ENCODE results near the gene ACTR3. TPM values are rescaled to one million over a fixed set of nuclear protein-coding genes. Genes with fewer than 3 reads are reported as not detected.

The ACTR3 gene
- total and polyA plus RNA-seq, 2 donors (not counting 1 experiment from before 2014, with no cell fraction given), result 64.3 to 249 TPM

DNA sequence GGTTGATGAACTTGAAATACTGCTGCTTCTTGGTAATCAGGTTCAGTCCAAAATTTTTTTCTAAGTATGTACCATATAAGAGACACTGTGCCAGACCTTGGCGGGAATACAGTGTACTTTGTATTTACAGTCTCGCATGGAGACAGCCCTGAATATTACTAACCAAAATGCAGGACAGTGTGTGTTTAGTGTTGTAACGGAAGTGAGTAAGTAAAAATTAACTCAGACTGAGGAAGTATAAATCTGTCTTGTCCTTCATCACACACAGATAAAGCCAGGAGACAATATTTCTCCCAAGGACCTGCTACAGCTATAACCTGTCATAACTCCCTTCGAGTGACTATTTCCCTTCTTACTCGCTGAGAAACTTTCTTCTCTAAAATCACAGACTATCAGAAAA lies 76.9 kb downstream of the ACTR3 start:
- H3K4me1 ChIP-seq (ENCODE audit: control insufficient read depth in 2 of 2, insufficient read depth in 2 of 2, low read length in 2 of 2), result peaks cover 5 to 16% of the 10 kb centered on the region in 2 donors
- CTCF ChIA-PET, result interaction anchor here (0.9 to 1.7 kb wide), 4 partner anchors 9 to 12 kb away, joined by 3 to 6 read pairs (median 4); no protein-coding TSS in a partner anchor
- H3K9ac ChIP-seq (ENCODE audit: low read length), result peak overlapping the region; percentile 3
- no peaks in the 10 kb centered on the region for H3K27me3 Mint-ChIP-seq
- TF ChIP-seq, protein P1, sequence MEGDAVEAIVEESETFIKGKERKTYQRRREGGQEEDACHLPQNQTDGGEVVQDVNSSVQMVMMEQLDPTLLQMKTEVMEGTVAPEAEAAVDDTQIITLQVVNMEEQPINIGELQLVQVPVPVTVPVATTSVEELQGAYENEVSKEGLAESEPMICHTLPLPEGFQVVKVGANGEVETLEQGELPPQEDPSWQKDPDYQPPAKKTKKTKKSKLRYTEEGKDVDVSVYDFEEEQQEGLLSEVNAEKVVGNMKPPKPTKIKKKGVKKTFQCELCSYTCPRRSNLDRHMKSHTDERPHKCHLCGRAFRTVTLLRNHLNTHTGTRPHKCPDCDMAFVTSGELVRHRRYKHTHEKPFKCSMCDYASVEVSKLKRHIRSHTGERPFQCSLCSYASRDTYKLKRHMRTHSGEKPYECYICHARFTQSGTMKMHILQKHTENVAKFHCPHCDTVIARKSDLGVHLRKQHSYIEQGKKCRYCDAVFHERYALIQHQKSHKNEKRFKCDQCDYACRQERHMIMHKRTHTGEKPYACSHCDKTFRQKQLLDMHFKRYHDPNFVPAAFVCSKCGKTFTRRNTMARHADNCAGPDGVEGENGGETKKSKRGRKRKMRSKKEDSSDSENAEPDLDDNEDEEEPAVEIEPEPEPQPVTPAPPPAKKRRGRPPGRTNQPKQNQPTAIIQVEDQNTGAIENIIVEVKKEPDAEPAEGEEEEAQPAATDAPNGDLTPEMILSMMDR (IDR thresholded peaks at IDR 0.05), result no peak
- TF ChIP-seq EZH2 (IDR thresholded peaks at IDR 0.05; ENCODE audit: borderline replicate concordance, insufficient read depth, low read depth, low read length, poor library complexity, severe bottlenecking), result no peak
- no peaks in the 10 kb centered on the region for H3K79me2 ChIP-seq (ENCODE audit: control insufficient read depth, insufficient read depth, low read length)
- H3K9me3 ChIP-seq (ENCODE audit: control extremely low read depth in 1 of 3, control insufficient read depth in 2 of 3, insufficient read depth in 1 of 3, low read length in 2 of 3), result no peaks in the 10 kb centered on the region
- peak overlapping the region; percentile 78 for H3K27ac Mint-ChIP-seq
- no peak for DNase-seq
- peak overlapping the region in 1 of 2 donors; percentile 78 for H3K27ac ChIP-seq (ENCODE audit: low read length in 2 of 2)
- intact Hi-C loops (cut with micrococcal nuclease), result no loop called here
- no peak for ATAC-seq (ENCODE audit: low read depth)
- peaks cover 0 to under 1% of the 10 kb centered on the region in 2 experiments for H3K36me3 ChIP-seq (replicated peaks in 1 of 2; ENCODE audit: control extremely low read depth in 1 of 2, control insufficient read depth in 1 of 2, extremely low read depth in 1 of 2, insufficient read depth in 2 of 2, low read length in 1 of 2)
- H3K27me3 ChIP-seq (replicated peaks in 1 of 4; ENCODE audit: control extremely low read depth in 1 of 4, control insufficient read depth in 3 of 4, insufficient read depth in 4 of 4, low read length in 3 of 4), result no peaks in the 10 kb centered on the region
- whole genome bisulfite sequencing (ENCODE audit: insufficient coverage), result 11% methylated on average over 2 of the region's 5 CpGs
- H3K4me3 ChIP-seq (ENCODE audit: control extremely low read depth in 1 of 5, extremely low read depth in 1 of 5, insufficient read depth in 1 of 5, low read depth in 2 of 5, low read length in 4 of 5), result no peak overlapping the region
- no peak overlapping the region for H2AFZ ChIP-seq (ENCODE audit: insufficient read depth, low read depth, low read length, poor library complexity, severe bottlenecking)
- peaks cover 35% of the 10 kb centered on the region for H3K4me1 Mint-ChIP-seq
- H3K4me2 ChIP-seq (replicated peaks; ENCODE audit: low read depth, low read length, poor library complexity, severe bottlenecking), result no peak overlapping the region
- no peaks in the 10 kb centered on the region for H3K9me3 Mint-ChIP-seq (ENCODE audit: insufficient read depth)
- H3K4me3 Mint-ChIP-seq, result no peak overlapping the region
- POLR2A ChIA-PET, result interaction anchor here (0.6 kb wide), 1 partner anchor 210 kb away, joined by 4 read pairs; no protein-coding TSS in a partner anchor
- H4K20me1 ChIP-seq (ENCODE audit: control insufficient read depth, insufficient read depth, low read length, poor library complexity, severe bottlenecking), result no peaks in the 10 kb centered on the region

DNA sequence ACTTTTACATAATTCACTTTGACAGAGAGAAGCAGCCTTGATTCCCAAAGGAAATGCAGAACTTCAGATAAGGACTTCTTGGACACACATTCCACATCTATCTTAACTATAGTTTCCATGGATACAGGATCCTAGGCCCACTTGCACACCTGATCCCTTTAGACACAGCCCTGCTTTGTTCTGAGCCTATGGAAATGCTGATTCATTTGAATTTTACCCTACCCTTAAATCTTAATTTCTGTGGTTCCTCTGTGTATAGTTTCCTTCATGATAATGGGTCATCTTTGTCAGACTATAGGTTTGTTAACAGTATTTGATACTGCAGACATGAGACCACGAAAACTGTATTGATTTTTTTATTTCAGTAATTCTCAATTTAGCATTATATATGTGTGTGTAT lies 77.4 kb downstream of the ACTR3 start:
- no CpG with 5 or more reads among the region's 1 CpG for WGBS (ENCODE audit: insufficient coverage)
- Histone ChIP-seq H3K9ac (ENCODE audit: low read length) (no peak overlapping the region), H4K20me1 (ENCODE audit: control insufficient read depth, insufficient read depth, low read length, poor library complexity, severe bottlenecking) (no peaks in the 10 kb centered on the region), H2AFZ (ENCODE audit: insufficient read depth, low read depth, low read length, poor library complexity, severe bottlenecking) (no peak overlapping the region), H3K4me3 (ENCODE audit: control extremely low read depth in 1 of 5, extremely low read depth in 1 of 5, insufficient read depth in 1 of 5, low read depth in 2 of 5, low read length in 4 of 5) (no peak overlapping the region), H3K36me3 (replicated peaks in 1 of 2; ENCODE audit: control extremely low read depth in 1 of 2, control insufficient read depth in 1 of 2, extremely low read depth in 1 of 2, insufficient read depth in 2 of 2, low read length in 1 of 2) (peaks cover 0 to 4% of the 10 kb centered on the region in 2 experiments), H3K9me3 (ENCODE audit: control extremely low read depth in 1 of 3, control insufficient read depth in 2 of 3, insufficient read depth in 1 of 3, low read length in 2 of 3) (no peaks in the 10 kb centered on the region), H3K79me2 (ENCODE audit: control insufficient read depth, insufficient read depth, low read length) (no peaks in the 10 kb centered on the region), H3K4me1 (ENCODE audit: control insufficient read depth in 2 of 2, insufficient read depth in 2 of 2, low read length in 2 of 2) (peaks cover 5 to 16% of the 10 kb centered on the region in 2 donors), H3K27me3 (replicated peaks in 1 of 4; ENCODE audit: control extremely low read depth in 1 of 4, control insufficient read depth in 3 of 4, insufficient read depth in 4 of 4, low read length in 3 of 4) (no peaks in the 10 kb centered on the region), H3K27ac (ENCODE audit: low read length in 2 of 2) (peak overlapping the region in 1 of 2 donors; percentile 78), H3K4me2 (replicated peaks; ENCODE audit: low read depth, low read length, poor library complexity, severe bottlenecking) (no peak overlapping the region)
- TF ChIP-seq EZH2 (IDR thresholded peaks at IDR 0.05; ENCODE audit: borderline replicate concordance, insufficient read depth, low read depth, low read length, poor library complexity, severe bottlenecking), result no peak
- TF ChIP-seq, protein P1 (IDR thresholded peaks at IDR 0.05), result no peak
- ChIA-PET POLR2A (no interaction called here), CTCF (interaction anchor here (0.9 to 1.3 kb wide), 2 partner anchors 9 to 11 kb away, joined by 3 to 4 read pairs; no protein-coding TSS in a partner anchor)
- Mint-ChIP-seq H3K27me3 (no peaks in the 10 kb centered on the region), H3K9me3 (ENCODE audit: insufficient read depth) (no peaks in the 10 kb centered on the region), H3K4me1 (peaks cover 40% of the 10 kb centered on the region), H3K27ac (peak overlapping the region; percentile 78), H3K4me3 (no peak overlapping the region)
- intact Hi-C loops (cut with micrococcal nuclease), result no loop called here
- ATAC-seq (ENCODE audit: low read depth) (no peak), DNase-seq (no peak)
